Trophoblast cell (in vitro differentiated cells and primary cell): ENCODE data around the gene GAREM1.

ENCODE experiments used
- DNase-seq, 2 donors: peaks; one replicate each; pipeline ENCODE4 v3.0.0-alpha.2; 2016
- H2AFZ ChIP-seq: 2 replicates; pipeline ENCODE4 v1.6.1; 2013; ENCODE audit warnings: low read length, moderate library complexity, mild to moderate bottlenecking; ENCODE audit not compliant: insufficient read depth, poor library complexity
- H2AK5ac ChIP-seq: 2 replicates; pipeline ENCODE4 v1.6.1; 2013; ENCODE audit warnings: mild to moderate bottlenecking, low read length
- H2BK120ac ChIP-seq: 2 replicates; pipeline ENCODE4 v1.6.1; 2013; ENCODE audit warnings: low read length, mild to moderate bottlenecking, moderate library complexity; ENCODE audit not compliant: insufficient read depth, poor library complexity
- H2BK12ac ChIP-seq: 2 replicates; pipeline ENCODE4 v1.6.1; 2013; ENCODE audit warnings: mild to moderate bottlenecking, low read length, moderate library complexity
- H2BK5ac ChIP-seq: 2 replicates; pipeline ENCODE4 v1.6.1; 2013; ENCODE audit warnings: low read length, low read depth, moderate library complexity, mild to moderate bottlenecking; ENCODE audit not compliant: poor library complexity
- H3K14ac ChIP-seq: 2 replicates; pipeline ENCODE4 v1.6.1; 2013; ENCODE audit warnings: mild to moderate bottlenecking, low read length
- H3K18ac ChIP-seq: 2 replicates; pipeline ENCODE4 v1.6.1; 2013; ENCODE audit warnings: mild to moderate bottlenecking, low read length
- H3K23ac ChIP-seq: 2 replicates; pipeline ENCODE4 v1.6.1; 2013; ENCODE audit warnings: low read length
- H3K27ac ChIP-seq: 2 replicates; pipeline ENCODE4 v1.5.1; 2013; ENCODE audit warnings: low read depth, mild to moderate bottlenecking, inconsistent platforms, low read length, moderate library complexity
- H3K27me3 ChIP-seq: 2 replicates; pipeline ENCODE4 v1.6.1; 2013; ENCODE audit warnings: inconsistent platforms, mild to moderate bottlenecking, low read length, moderate library complexity; ENCODE audit not compliant: insufficient read depth
- H3K36me3 ChIP-seq, 2 experiments: 1 replicate in 1 of 2; 2 replicates in 1 of 2; pipeline ENCODE4 v1.6.1; 2013; ENCODE audit warnings: low read length in 2 of 2, mild to moderate bottlenecking in 2 of 2, moderate library complexity in 1 of 2; ENCODE audit not compliant: insufficient read depth in 2 of 2, control insufficient read depth in 1 of 2
- H3K4ac ChIP-seq: 2 replicates; pipeline ENCODE4 v1.6.1; 2013; ENCODE audit warnings: low read depth, mild to moderate bottlenecking, low read length, moderate library complexity
- H3K4me1 ChIP-seq, 2 experiments: 1 replicate in 1 of 2; 2 replicates in 1 of 2; pipeline ENCODE4 v1.6.1; 2013; ENCODE audit warnings: low read length in 2 of 2, mild to moderate bottlenecking in 2 of 2, moderate library complexity in 1 of 2; ENCODE audit not compliant: insufficient read depth in 2 of 2, control insufficient read depth in 1 of 2
- H3K4me2 ChIP-seq: 2 replicates; pipeline ENCODE4 v1.6.1; 2013; ENCODE audit warnings: inconsistent platforms, mild to moderate bottlenecking, low read length, moderate library complexity
- H3K4me3 ChIP-seq: 2 replicates; pipeline ENCODE4 v1.5.1; 2013; ENCODE audit warnings: mild to moderate bottlenecking, low read depth, low read length, inconsistent platforms
- H3K79me1 ChIP-seq: one replicate; pipeline ENCODE4 v1.6.1; 2013; ENCODE audit warnings: low read length
- H3K79me2 ChIP-seq: 2 replicates; pipeline ENCODE4 v1.6.1; 2013; ENCODE audit warnings: low read length, mild to moderate bottlenecking; ENCODE audit not compliant: control insufficient read depth, insufficient read depth, poor library complexity
- H3K9ac ChIP-seq: 2 replicates; pipeline ENCODE4 v1.6.1; 2013; ENCODE audit warnings: mild to moderate bottlenecking, low read length
- H3K9me3 ChIP-seq: 2 replicates; pipeline ENCODE4 v1.6.1; 2013; ENCODE audit warnings: low read depth, mild to moderate bottlenecking, control low read depth, inconsistent platforms, low read length; ENCODE audit not compliant: insufficient read depth
- H4K12ac ChIP-seq: 2 replicates; pipeline ENCODE4 v1.6.1; 2013; ENCODE audit warnings: low read depth, mild to moderate bottlenecking, low read length, moderate library complexity
- H4K8ac ChIP-seq: 2 replicates; pipeline ENCODE4 v1.6.1; 2013; ENCODE audit warnings: low read depth, mild to moderate bottlenecking, low read length, moderate library complexity
- H4K91ac ChIP-seq: one replicate; pipeline ENCODE4 v1.6.1; 2013; ENCODE audit warnings: low read depth, mild to moderate bottlenecking, low read length, moderate library complexity
- WGBS: extraction: QIAGEN DNeasy Blood & Tissue Kit; methylation state at CpG from one replicate; pipeline ENCODE4 v1.1.7; 2013; ENCODE audit warnings: missing lambda C conversion rate; ENCODE audit not compliant: insufficient read length, insufficient coverage; ENCODE audit errors: extremely low coverage; 5-methylcytosine and 5-hydroxymethylcytosine counted together

Gene GAREM1

DNA sequence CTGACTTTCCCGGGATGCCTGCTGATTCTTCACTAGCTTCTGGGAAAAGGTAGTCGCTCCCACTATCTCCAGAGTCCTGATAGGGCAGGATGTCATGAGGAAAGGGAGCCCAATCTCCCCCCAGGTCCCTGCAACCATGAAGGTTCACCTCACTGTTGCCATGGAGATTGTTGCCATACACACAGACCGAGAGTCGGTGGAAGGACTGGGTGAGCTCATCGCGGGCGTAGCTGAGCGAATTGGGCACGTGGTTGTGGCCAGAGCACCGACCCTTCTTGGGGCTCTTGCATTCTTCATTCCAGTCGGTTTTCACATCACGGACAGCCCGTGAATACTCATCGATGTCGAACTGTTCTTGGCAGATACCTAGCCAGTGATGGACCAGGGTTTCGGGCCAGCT lies 183.4 kb downstream of the GAREM1 start:
- Histone ChIP-seq H3K79me2 (peaks cover 2% of the 10 kb centered on the region), H3K4me1 (no peaks in the 10 kb centered on the region), H3K4me2 (no peak overlapping the region), H3K18ac (no peak overlapping the region), H2BK12ac (no peak overlapping the region), H2AFZ (no peak overlapping the region), H2AK5ac (no peak overlapping the region), H3K36me3 (peaks cover 8 to 10% of the 10 kb centered on the region in 2 experiments), H3K23ac (no peak overlapping the region), H2BK5ac (no peak overlapping the region), H3K27me3 (no peaks in the 10 kb centered on the region), H3K79me1 (peaks cover 2% of the 10 kb centered on the region), H3K4me3 (no peak overlapping the region), H3K14ac (no peak overlapping the region), H4K91ac (no peak overlapping the region), H4K12ac (no peak overlapping the region), H3K9ac (no peak overlapping the region), H3K4ac (no peak overlapping the region), H4K8ac (no peak overlapping the region), H3K9me3 (no peaks in the 10 kb centered on the region), H2BK120ac (no peak overlapping the region), H3K27ac (no peak overlapping the region)
- DNase-seq = no peak
- no CpG with 5 or more reads among the region's 16 CpGs for WGBS

DNA sequence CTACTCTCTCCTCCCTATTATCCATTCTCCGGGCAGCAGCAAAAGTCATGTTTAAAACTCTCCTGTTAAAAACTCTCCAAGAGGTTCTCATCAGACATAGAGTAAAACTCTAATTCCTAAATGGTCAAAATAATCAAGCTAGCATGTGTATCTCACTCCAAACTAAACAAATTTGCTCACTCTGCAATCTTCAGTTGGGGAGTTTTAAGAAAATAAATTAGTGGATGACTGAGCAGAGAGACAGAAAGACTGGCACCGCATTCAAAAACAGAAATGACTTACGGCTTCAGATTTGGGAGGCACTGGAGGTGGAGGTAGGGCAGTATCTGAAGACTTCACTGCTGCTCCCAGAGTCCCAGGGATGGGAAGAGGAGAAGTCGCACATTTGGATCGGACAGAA lies 183.9 kb downstream of the GAREM1 start:
- Histone ChIP-seq H3K36me3 (peaks cover 8 to 10% of the 10 kb centered on the region in 2 experiments), H3K27me3 (no peaks in the 10 kb centered on the region), H3K4me1 (no peaks in the 10 kb centered on the region), H4K8ac (no peak overlapping the region), H2BK12ac (no peak overlapping the region), H2BK5ac (no peak overlapping the region), H2BK120ac (no peak overlapping the region), H3K9ac (no peak overlapping the region), H4K91ac (no peak overlapping the region), H3K18ac (no peak overlapping the region), H3K14ac (no peak overlapping the region), H3K9me3 (no peaks in the 10 kb centered on the region), H3K79me2 (peaks cover 2% of the 10 kb centered on the region), H3K27ac (no peak overlapping the region), H3K4ac (no peak overlapping the region), H3K4me2 (no peak overlapping the region), H4K12ac (no peak overlapping the region), H3K79me1 (peaks cover 2% of the 10 kb centered on the region), H3K4me3 (no peak overlapping the region), H2AFZ (no peak overlapping the region), H2AK5ac (no peak overlapping the region), H3K23ac (no peak overlapping the region)
- no peak for DNase-seq
- no CpG with 5 or more reads among the region's 5 CpGs for WGBS

DNA sequence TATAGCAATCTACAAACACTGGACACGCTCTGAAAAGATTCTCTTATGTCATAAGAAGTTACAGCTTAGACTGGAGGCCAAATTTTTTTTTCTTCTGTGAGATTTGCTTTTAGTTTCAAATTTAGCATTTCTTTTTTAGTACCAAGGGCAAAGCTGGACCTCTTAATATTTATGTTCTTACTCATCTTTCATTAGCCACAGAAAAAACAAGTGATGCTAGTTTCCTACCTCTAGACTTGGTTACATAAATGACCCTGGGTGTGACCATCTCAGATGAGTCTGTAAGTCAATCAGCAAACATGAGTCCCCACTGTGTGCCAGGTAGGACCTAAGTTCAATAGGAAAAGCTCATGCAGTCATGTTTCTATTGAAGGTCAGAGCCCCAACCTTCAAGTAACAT lies 186.4 kb downstream of the GAREM1 start:
- Histone ChIP-seq H3K4me2 (no peak overlapping the region), H4K12ac (no peak overlapping the region), H3K23ac (no peak overlapping the region), H3K79me1 (peaks cover 2% of the 10 kb centered on the region), H3K27me3 (no peaks in the 10 kb centered on the region), H4K91ac (no peak overlapping the region), H2BK12ac (no peak overlapping the region), H3K79me2 (peaks cover 2% of the 10 kb centered on the region), H3K18ac (no peak overlapping the region), H2BK120ac (no peak overlapping the region), H3K9me3 (no peaks in the 10 kb centered on the region), H3K4me1 (no peaks in the 10 kb centered on the region), H3K4ac (no peak overlapping the region), H4K8ac (no peak overlapping the region), H3K9ac (no peak overlapping the region), H2AK5ac (no peak overlapping the region), H2BK5ac (no peak overlapping the region), H3K36me3 (peaks cover 8 to 10% of the 10 kb centered on the region in 2 experiments), H2AFZ (no peak overlapping the region), H3K27ac (no peak overlapping the region), H3K14ac (no peak overlapping the region), H3K4me3 (no peak overlapping the region)
- no CpG with 5 or more reads among the region's 1 CpG for WGBS
- DNase-seq = no peak

DNA sequence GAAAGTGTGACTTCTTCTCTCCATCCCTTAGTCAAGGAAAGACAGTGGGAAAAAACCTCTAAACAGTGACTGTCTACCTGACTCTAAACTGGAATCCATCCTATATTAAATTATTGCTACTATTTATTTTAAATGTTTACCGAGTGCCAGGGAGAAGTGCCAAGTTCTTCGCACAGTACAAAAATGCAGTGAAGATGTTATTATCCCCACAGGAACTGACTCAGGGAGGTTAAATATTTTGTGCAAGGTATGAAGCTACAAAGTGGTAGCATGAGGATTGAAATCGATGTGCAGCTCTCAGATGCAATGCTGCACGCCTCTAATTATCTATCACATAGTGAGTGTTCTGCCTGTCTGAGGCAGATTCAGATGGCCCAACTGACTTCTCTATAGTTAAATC lies 189.8 kb downstream of the GAREM1 start:
- Histone ChIP-seq H2BK12ac (no peak overlapping the region), H3K14ac (no peak overlapping the region), H3K27me3 (no peaks in the 10 kb centered on the region), H3K4ac (no peak overlapping the region), H3K9ac (no peak overlapping the region), H3K4me1 (no peaks in the 10 kb centered on the region), H3K27ac (no peak overlapping the region), H2BK5ac (no peak overlapping the region), H3K36me3 (no peaks in the 10 kb centered on the region), H2AFZ (no peak overlapping the region), H3K79me2 (peaks cover 2% of the 10 kb centered on the region), H3K9me3 (no peaks in the 10 kb centered on the region), H4K91ac (no peak overlapping the region), H2BK120ac (no peak overlapping the region), H3K18ac (no peak overlapping the region), H4K12ac (no peak overlapping the region), H3K23ac (no peak overlapping the region), H2AK5ac (no peak overlapping the region), H4K8ac (no peak overlapping the region), H3K4me2 (no peak overlapping the region), H3K4me3 (no peak overlapping the region), H3K79me1 (peaks cover 2% of the 10 kb centered on the region)
- DNase-seq = no peak
- no CpG with 5 or more reads among the region's 4 CpGs for WGBS
